Uterus (tissue), 4 donors: Measurements from ENCODE around the gene MAGEB4. TPM values are rescaled to one million over a fixed set of nuclear protein-coding genes. Genes with fewer than 3 reads are reported as not detected.

ENCODE experiments used
- DNase-seq, 2 donors: peaks; one replicate each; pipeline ENCODE4 v3.0.0-alpha.2; 2019 to 2020
- H3K27ac ChIP-seq, 2 donors: fragments of 200-600 bp; sonication (generic); 1 replicate in 1 of 2; 2 replicates in 1 of 2; pipeline ENCODE4 v1.5.1; 2016 to 2018
- H3K27me3 ChIP-seq, 2 donors: fragments of 200-600 bp; sonication (generic); one replicate each; pipeline ENCODE4 v1.5.1; 2018 to 2019; ENCODE audit warnings: control low read depth in 1 of 2
- H3K36me3 ChIP-seq, 2 donors: fragments of 200-600 bp; sonication (generic); one replicate each; pipeline ENCODE4 v1.5.1; 2019; ENCODE audit warnings: control low read depth in 1 of 2
- H3K4me1 ChIP-seq, 2 donors: fragments of 200-600 bp; sonication (generic); one replicate each; pipeline ENCODE4 v1.5.1; 2018 to 2019; ENCODE audit warnings: control low read depth in 1 of 2
- H3K4me3 ChIP-seq, 2 donors: fragments of 200-600 bp; sonication (generic); 1 replicate in 1 of 2; 2 replicates in 1 of 2; pipeline ENCODE4 v1.5.1; 2018 to 2019; ENCODE audit warnings: mild to moderate bottlenecking in 1 of 2
- H3K9me3 ChIP-seq, 2 donors: fragments of 200-600 bp; sonication (generic); one replicate each; pipeline ENCODE4 v1.5.1; 2019; ENCODE audit warnings: control low read depth in 1 of 2
- CTCF ChIP-seq, 4 experiments: fragments of 200-600 bp in 2 of 4; fragments of 450-650 bp in 2 of 4; sonication (generic) in 2 of 4; IDR thresholded peaks; one replicate each; pipeline ENCODE4 v1.5.1; 2016 to 2019; ENCODE audit warnings: antibody characterized with exemption in 4 of 4, mild to moderate bottlenecking in 2 of 4, moderate library complexity in 1 of 4
- POLR2A ChIP-seq, 2 donors: fragments of 450-650 bp; IDR thresholded peaks; one replicate each; pipeline ENCODE4 v1.6.1; 2016; ENCODE audit warnings: antibody characterized with exemption in 2 of 2, mild to moderate bottlenecking in 1 of 2, moderate library complexity in 1 of 2
- intact Hi-C: fragments of 100-400 bp; cut with DNase I; formaldehyde crosslinking; loops from one replicate; pipeline ENCODE4 v1.15.1; 2023; ENCODE audit warnings: low total_unique reads
- total RNA-seq, 4 donors: library from RNA; depleted of rRNA in 3 of 4; stranded (reverse); fragments of >200 nt in 3 of 4; gene quantifications; one replicate each; pipeline versions ENCODE4 v1.1.0 to v1.2.4, GENCODE V29; 2014 to 2023
- donor health status: DM: yes; HTN: yes; CAD: no.

The MAGEB4 gene
- total RNA-seq, 4 donors from 2014 or later: not detected

- Histone ChIP-seq H3K36me3 (no peaks in the 10 kb centered on the region), H3K27me3 (no peaks in the 10 kb centered on the region), H3K4me1 (no peaks in the 10 kb centered on the region), H3K4me3 (no peak overlapping the region), H3K27ac (no peak overlapping the region), H3K9me3 (no peaks in the 10 kb centered on the region)
- intact Hi-C loops: no loop called here
- no peak for DNase-seq
- TF ChIP-seq POLR2A (IDR thresholded peaks at IDR 0.05) (no peak), CTCF (IDR thresholded peaks at IDR 0.05) (no peak)
Observed at GRCh38 chrX:30217465-30217864, 24.3 kb upstream of the MAGEB4 start.

GRCh38 chrX:30219372-30219771 is 22.4 kb upstream of the MAGEB4 start:
- intact Hi-C loops: no loop called here
- H3K4me3 ChIP-seq: no peak overlapping the region
- no peak overlapping the region for H3K27ac ChIP-seq
- no peaks in the 10 kb centered on the region for H3K4me1 ChIP-seq
- TF ChIP-seq POLR2A (IDR thresholded peaks at IDR 0.05): no peak
- no peak for TF ChIP-seq CTCF (IDR thresholded peaks at IDR 0.05)
- no peak for DNase-seq
- no peaks in the 10 kb centered on the region for H3K36me3 ChIP-seq
- no peaks in the 10 kb centered on the region for H3K9me3 ChIP-seq
- no peaks in the 10 kb centered on the region for H3K27me3 ChIP-seq

- no peaks in the 10 kb centered on the region for H3K4me1 ChIP-seq
- no peak for DNase-seq
- intact Hi-C loops: no loop called here
- H3K4me3 ChIP-seq: no peak overlapping the region
- no peaks in the 10 kb centered on the region for H3K36me3 ChIP-seq
- H3K9me3 ChIP-seq: no peaks in the 10 kb centered on the region
- TF ChIP-seq POLR2A (IDR thresholded peaks at IDR 0.05): no peak
- TF ChIP-seq CTCF (IDR thresholded peaks at IDR 0.05): no peak
- H3K27me3 ChIP-seq: no peaks in the 10 kb centered on the region
- no peak overlapping the region for H3K27ac ChIP-seq
Observed at GRCh38 chrX:30220661-30221060, 21.1 kb upstream of the MAGEB4 start.

- Histone ChIP-seq H3K27ac (no peak overlapping the region), H3K4me1 (no peaks in the 10 kb centered on the region), H3K36me3 (no peaks in the 10 kb centered on the region), H3K4me3 (no peak overlapping the region), H3K9me3 (no peaks in the 10 kb centered on the region), H3K27me3 (no peaks in the 10 kb centered on the region)
- DNase-seq: no peak
- no peak for TF ChIP-seq CTCF (IDR thresholded peaks at IDR 0.05)
- TF ChIP-seq POLR2A (IDR thresholded peaks at IDR 0.05): no peak
- intact Hi-C loops: no loop called here
Observed at GRCh38 chrX:30224536-30224935, 17.3 kb upstream of the MAGEB4 start.

GRCh38 chrX:30228526-30228925 is 13.3 kb upstream of the MAGEB4 start:
- no peak for TF ChIP-seq CTCF (IDR thresholded peaks at IDR 0.05)
- TF ChIP-seq POLR2A (IDR thresholded peaks at IDR 0.05): no peak
- intact Hi-C loops: no loop called here
- no peaks in the 10 kb centered on the region for H3K9me3 ChIP-seq
- H3K4me1 ChIP-seq: no peaks in the 10 kb centered on the region
- no peak overlapping the region for H3K4me3 ChIP-seq
- H3K27me3 ChIP-seq: no peaks in the 10 kb centered on the region
- no peak overlapping the region for H3K27ac ChIP-seq
- no peaks in the 10 kb centered on the region for H3K36me3 ChIP-seq
- no peak for DNase-seq
